WERI-Rb-1 (cell line): ENCODE data around the gene LRFN2.

Experiments
- DNase-seq: peaks from one replicate; pipeline ENCODE4 v3.0.0-alpha.2; 2020
- H3K27ac ChIP-seq: fragments of 250-450 bp; sonication (Bioruptor Pico); 2 replicates; pipeline ENCODE4 v1.5.1; 2020; ENCODE audit warnings: mild to moderate bottlenecking, moderate library complexity
- H3K27me3 ChIP-seq: fragments of 250-450 bp; sonication (Bioruptor Pico); 2 replicates; pipeline ENCODE4 v1.5.1; 2021; ENCODE audit warnings: mild to moderate bottlenecking, low read depth, moderate library complexity; ENCODE audit not compliant: insufficient read depth, severe bottlenecking
- H3K36me3 ChIP-seq: fragments of 250-450 bp; sonication (Bioruptor Pico); 2 replicates; pipeline ENCODE4 v1.5.1; 2020; ENCODE audit warnings: mild to moderate bottlenecking, moderate library complexity
- H3K4me3 ChIP-seq: 2 replicates; pipeline ENCODE4 v1.5.1; 2011; ENCODE audit warnings: low read depth, mild to moderate bottlenecking, control low read depth, low read length
- H3K9me3 ChIP-seq: fragments of 250-450 bp; sonication (Bioruptor Pico); 2 replicates; pipeline ENCODE4 v1.5.1; 2021; ENCODE audit warnings: mild to moderate bottlenecking, moderate library complexity; ENCODE audit not compliant: severe bottlenecking
- CTCF ChIP-seq: IDR thresholded peaks from 2 replicates; pipeline ENCODE4 v1.5.1; 2011; ENCODE audit warnings: low read depth, mild to moderate bottlenecking, control low read depth, inconsistent platforms, low read length

Gene LRFN2

DNA sequence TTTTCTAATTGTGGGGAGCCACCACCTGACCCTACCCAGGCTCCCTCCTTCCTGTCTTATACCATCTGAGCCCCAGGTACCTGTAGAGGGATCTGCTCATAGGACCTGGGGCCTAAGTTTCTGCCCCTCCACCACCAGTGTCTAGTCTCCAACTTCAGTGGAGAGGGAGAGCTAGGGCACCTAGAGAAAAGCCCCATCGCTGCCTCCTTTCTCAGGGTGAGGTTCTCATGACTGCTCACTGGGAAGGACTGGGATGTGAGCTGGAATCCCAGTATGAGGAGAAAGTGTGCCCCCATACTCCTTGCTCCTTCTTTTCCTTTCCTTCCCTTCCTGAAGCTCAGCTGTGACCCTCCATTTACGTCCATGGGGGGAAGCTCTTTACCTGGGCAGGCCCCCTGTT, 231.6 kb downstream of the LRFN2 start:
- 0 out of 2 replicates have a peak, but pooled peaks cover 3% of the 10 kb centered on the region for H3K36me3 ChIP-seq
- no peak for DNase-seq
- no peak overlapping the region for H3K27ac ChIP-seq
- H3K27me3 ChIP-seq: no peaks in the 10 kb centered on the region
- H3K4me3 ChIP-seq: no peak overlapping the region
- TF ChIP-seq CTCF: no peak
- no peaks in the 10 kb centered on the region for H3K9me3 ChIP-seq

GRCh38 chr6:40355066-40355465, 232.1 kb downstream of the LRFN2 start:
- no peak for TF ChIP-seq CTCF
- Histone ChIP-seq H3K9me3 (no peaks in the 10 kb centered on the region), H3K27me3 (no peaks in the 10 kb centered on the region), H3K4me3 (no peak overlapping the region), H3K36me3 (0 out of 2 replicates have a peak, but pooled peaks cover 3% of the 10 kb centered on the region), H3K27ac (no peak overlapping the region)
- DNase-seq: no peak

- no peak for DNase-seq
- Histone ChIP-seq H3K36me3 (0 out of 2 replicates have a peak, but pooled peaks cover 2% of the 10 kb centered on the region), H3K9me3 (no peaks in the 10 kb centered on the region), H3K27me3 (no peaks in the 10 kb centered on the region), H3K27ac (no peak overlapping the region), H3K4me3 (no peak overlapping the region)
- TF ChIP-seq CTCF: no peak
Observed at GRCh38 chr6:40353967-40354452, 233.2 kb downstream of the LRFN2 start.

- Histone ChIP-seq H3K9me3 (no peaks in the 10 kb centered on the region), H3K36me3 (no peaks in the 10 kb centered on the region), H3K27ac (no peak overlapping the region), H3K4me3 (no peak overlapping the region), H3K27me3 (no peaks in the 10 kb centered on the region)
- no peak for DNase-seq
- no peak for TF ChIP-seq CTCF
Observed at GRCh38 chr6:40353197-40353966, 233.8 kb downstream of the LRFN2 start.

- Histone ChIP-seq H3K9me3 (no peaks in the 10 kb centered on the region), H3K27ac (no peak overlapping the region), H3K36me3 (no peaks in the 10 kb centered on the region), H3K4me3 (no peak overlapping the region), H3K27me3 (no peaks in the 10 kb centered on the region)
- no peak for DNase-seq
- no peak for TF ChIP-seq CTCF
Observed at GRCh38 chr6:40352527-40353170, 234.5 kb downstream of the LRFN2 start.
